IMR-90 (cell line): ENCODE results near the gene FBXW7. TPM values are rescaled to one million over a fixed set of nuclear protein-coding genes. Genes with fewer than 3 reads are reported as not detected.

Experiments
- ATAC-seq: fragments of 200-7000 bp; cut with Tn5 transposase; 2 replicates; pipeline ENCODE4 v1.9.1; 2020; ENCODE audit warnings: low read depth, mild to moderate bottlenecking, moderate library complexity
- BruUV-seq: library from RNA; stranded (reverse); fragments of 400-500 nt; replicated peaks from 2 replicates; lab custom pipeline; 2021; lab: Mats Ljungman, UMichigan
- CTCF ChIA-PET: fragments of 300-600 bp; formaldehyde crosslinking; extraction: SDS; loops from one replicate; lab custom pipeline; 2021; ENCODE audit warnings: antibody characterized with exemption; lab: Yijun Ruan, JAX
- POLR2A ChIA-PET: fragments of 300-600 bp; sonication (Branson Sonifier 250); formaldehyde crosslinking; loops from one replicate; lab custom pipeline; 2022; ENCODE audit warnings: antibody characterized with exemption; ENCODE audit not compliant: unreplicated experiment; lab: Charles Lee
- DNase-seq: peaks from one replicate; pipeline ENCODE4 v3.0.0; 2013
- H2AFZ ChIP-seq: replicated peaks from 2 replicates; pipeline ENCODE3; 2013; ENCODE audit warnings: low read length, mild to moderate bottlenecking; ENCODE audit not compliant: poor library complexity
- H2AK5ac ChIP-seq: 2 replicates; pipeline ENCODE4 v1.6.1; 2013; ENCODE audit warnings: low read depth, low read length, inconsistent platforms
- H2AK9ac ChIP-seq: replicated peaks from 2 replicates; pipeline ENCODE3; 2013; ENCODE audit warnings: mild to moderate bottlenecking, low read depth, low read length, moderate library complexity; ENCODE audit not compliant: poor library complexity
- H2BK120ac ChIP-seq: 2 replicates; pipeline ENCODE4 v1.6.1; 2013; ENCODE audit warnings: low read depth, low read length, inconsistent platforms
- H2BK15ac ChIP-seq: 3 replicates; pipeline ENCODE4 v1.6.1; 2013; ENCODE audit warnings: low read depth, low read length, inconsistent platforms
- H2BK20ac ChIP-seq: 2 replicates; pipeline ENCODE4 v1.6.1; 2013; ENCODE audit warnings: low read depth, mild to moderate bottlenecking, inconsistent platforms, low read length, moderate library complexity
- H2BK5ac ChIP-seq: 2 replicates; pipeline ENCODE4 v1.6.1; 2013; ENCODE audit warnings: mild to moderate bottlenecking, low read depth, low read length, inconsistent platforms; ENCODE audit not compliant: poor library complexity, severe bottlenecking
- H3K14ac ChIP-seq: replicated peaks from 2 replicates; pipeline ENCODE4 v1.6.1; 2013; ENCODE audit warnings: low read depth, low read length, inconsistent platforms
- H3K18ac ChIP-seq: 2 replicates; pipeline ENCODE4 v1.6.1; 2013; ENCODE audit warnings: low read depth, low read length, control low read depth
- H3K23ac ChIP-seq: 2 replicates; pipeline ENCODE4 v1.6.1; 2013; ENCODE audit warnings: low read depth, low read length, inconsistent platforms
- H3K27ac ChIP-seq: 2 replicates; pipeline ENCODE4 v1.5.1; 2013; ENCODE audit warnings: mild to moderate bottlenecking, control low read depth, low read length; ENCODE audit not compliant: insufficient read depth
- H3K27me3 ChIP-seq: 2 replicates; pipeline ENCODE4 v1.6.1; 2013; ENCODE audit warnings: low read length; ENCODE audit not compliant: control insufficient read depth, insufficient read depth
- H3K36me3 ChIP-seq: 2 replicates; pipeline ENCODE4 v1.6.1; 2013; ENCODE audit warnings: low read length, mixed read lengths; ENCODE audit not compliant: control insufficient read depth, insufficient read depth
- H3K4ac ChIP-seq: 2 replicates; pipeline ENCODE4 v1.6.1; 2013; ENCODE audit warnings: low read depth, low read length, inconsistent platforms
- H3K4me1 ChIP-seq: 2 replicates; pipeline ENCODE4 v1.6.1; 2013; ENCODE audit warnings: low read length, mixed read lengths; ENCODE audit not compliant: control insufficient read depth, insufficient read depth
- H3K4me2 ChIP-seq: 2 replicates; pipeline ENCODE4 v1.6.1; 2013; ENCODE audit warnings: low read depth, mild to moderate bottlenecking, control low read depth, low read length, moderate library complexity
- H3K4me3 ChIP-seq: 2 replicates; pipeline ENCODE4 v1.5.1; 2013; ENCODE audit warnings: low read depth, mild to moderate bottlenecking, control low read depth, low read length, moderate library complexity; ENCODE audit not compliant: insufficient read depth
- H3K56ac ChIP-seq: 2 replicates; pipeline ENCODE4 v1.6.1; 2013; ENCODE audit warnings: low read length, inconsistent platforms; ENCODE audit not compliant: insufficient read depth; ENCODE audit errors: extremely low read depth
- H3K79me1 ChIP-seq, 2 experiments: 2 replicates each; pipeline ENCODE4 v1.6.1; 2013; ENCODE audit warnings: low read length in 2 of 2, inconsistent platforms in 1 of 2, low read depth in 1 of 2
- H3K9ac ChIP-seq: 2 replicates; pipeline ENCODE4 v1.6.1; 2013; ENCODE audit warnings: low read depth, low read length, control low read depth
- H3K9me1 ChIP-seq: 2 replicates; pipeline ENCODE4 v1.6.1; 2013; ENCODE audit warnings: low read length, inconsistent platforms; ENCODE audit not compliant: insufficient read depth
- H3K9me3 ChIP-seq: 2 replicates; pipeline ENCODE4 v1.6.1; 2013; ENCODE audit warnings: low read length; ENCODE audit not compliant: control insufficient read depth, insufficient read depth
- H4K20me1 ChIP-seq: 2 replicates; pipeline ENCODE4 v1.6.1; 2013; ENCODE audit warnings: low read length, inconsistent platforms; ENCODE audit not compliant: insufficient read depth
- H4K5ac ChIP-seq: 2 replicates; pipeline ENCODE4 v1.6.1; 2013; ENCODE audit warnings: mild to moderate bottlenecking, low read depth, low read length, control low read depth
- H4K8ac ChIP-seq, 2 experiments: 2 replicates each; pipeline ENCODE4 v1.6.1; 2013; ENCODE audit warnings: low read depth in 2 of 2, low read length in 2 of 2, control low read depth in 1 of 2, inconsistent platforms in 1 of 2
- H4K91ac ChIP-seq: 2 replicates; pipeline ENCODE4 v1.6.1; 2013; ENCODE audit warnings: low read depth, low read length, inconsistent platforms; ENCODE audit not compliant: insufficient read depth
- CTCF ChIP-seq: conservative IDR thresholded peaks from 2 replicates; pipeline ENCODE4 v1.5.1; 2012; ENCODE audit warnings: mild to moderate bottlenecking, low read depth, low read length, improper control_type of control experiment
- USF2 ChIP-seq: fragments of 150-350 bp; IDR thresholded peaks from 2 replicates; pipeline ENCODE4 v1.6.1; 2017; ENCODE audit warnings: mild to moderate bottlenecking, antibody characterized with exemption, low read length, low read depth
- WGBS, 2 experiments: methylation state at CpG; one replicate each; pipeline versions ENCODE4 v1.1.5 to v1.1.7; 2013; ENCODE audit warnings: missing lambda C conversion rate in 2 of 2; ENCODE audit not compliant: insufficient read length in 1 of 2; ENCODE audit errors: extremely low coverage in 2 of 2; 5-methylcytosine and 5-hydroxymethylcytosine counted together
- dilution Hi-C: fragments of 300-500 bp; cut with HindIII; formaldehyde crosslinking; loops from one replicate; pipeline ENCODE4 v1.14.3; 2018; ENCODE audit warnings: low sequenced_read_pairs; ENCODE audit not compliant: unreplicated experiment
- in situ Hi-C: fragments of 300-500 bp; cut with MboI; formaldehyde crosslinking; loops from 3 replicates; pipeline ENCODE4 v1.14.3; 2019; ENCODE audit warnings: low sequenced_read_pairs, inconsistent platforms, mixed read lengths
- intact Hi-C: fragments of 100-400 bp; cut with micrococcal nuclease; formaldehyde crosslinking; loops from 2 replicates; pipeline ENCODE4 v1.10.0; 2022
- polyA plus RNA-seq, 3 experiments: library from polyadenylated mRNA; depleted of rRNA; stranded (reverse); fragments of >200 nt; gene quantifications; 2 replicates each; pipeline ENCODE4 v1.2.3, GENCODE V29; 2012; ENCODE audit warnings: low replicate concordance in 1 of 3
- total RNA-seq: library from RNA; depleted of rRNA; stranded (reverse); fragments of >200 nt; gene quantifications from 2 replicates; pipeline ENCODE4 v1.2.3, GENCODE V29; 2012

FBXW7 gene
- total and polyA plus RNA-seq, 2 of the 4 experiments (the other 2 are of a cell fraction): 7.2 to 27.4 TPM

GRCh38 chr4:152564336-152564735 is 28.4 kb upstream of the FBXW7 start:
- Histone ChIP-seq H3K56ac (no peak overlapping the region), H4K5ac (no peak overlapping the region), H2BK120ac (no peak overlapping the region), H3K4me3 (no peak overlapping the region), H3K9me3 (no peaks in the 10 kb centered on the region), H3K36me3 (no peaks in the 10 kb centered on the region), H3K4ac (no peak overlapping the region), H3K4me1 (no peaks in the 10 kb centered on the region), H2AFZ (no peak overlapping the region), H2BK5ac (no peak overlapping the region), H3K79me1 (no peaks in the 10 kb centered on the region), H2BK15ac (no peak overlapping the region), H2AK5ac (no peak overlapping the region), H3K23ac (no peak overlapping the region), H3K27me3 (peaks cover 3% of the 10 kb centered on the region; the same call in 1 of the 2 replicates), H3K18ac (no peak overlapping the region), H3K4me2 (no peak overlapping the region), H2AK9ac (no peak overlapping the region), H3K9ac (no peak overlapping the region), H3K9me1 (no peaks in the 10 kb centered on the region; the same call in 1 of the 2 replicates), H4K20me1 (no peaks in the 10 kb centered on the region), H4K8ac (no peak overlapping the region), H3K27ac (no peak overlapping the region), H4K91ac (no peak overlapping the region), H3K14ac (no peak overlapping the region), H2BK20ac (no peak overlapping the region)
- DNase-seq (no peak), ATAC-seq (no peak)
- dilution Hi-C loops: no loop called here
- intact Hi-C loops: no loop called here
- ChIA-PET CTCF (no interaction called here), POLR2A (no interaction called here)
- TF ChIP-seq CTCF (no peak), USF2 (no peak)
- BruUV-seq: no TSS peak
- in situ Hi-C loops: no loop called here
- no CpG with 5 or more reads among the region's 3 CpGs for WGBS, 2 experiments
